ENCODE results near the gene XXYLT1.

XXYLT1 gene

GRCh38 chr3:195035345-195036202 is 235.4 kb downstream of the XXYLT1 start:
- no peaks in the 10 kb centered on the region for H3K27me3 ChIP-seq (ENCODE audit: insufficient read depth, low read depth, severe bottlenecking)
- DNase-seq, result peak; percentile 42
- no peaks in the 10 kb centered on the region for H3K9me3 ChIP-seq (ENCODE audit: severe bottlenecking)
- no peak overlapping the region for H3K4me3 ChIP-seq (ENCODE audit: low read depth, low read length)
- peak; percentile 57 for TF ChIP-seq CTCF (IDR thresholded peaks at IDR 0.05; ENCODE audit: low read depth, low read length)
- H3K36me3 ChIP-seq, result no peaks in the 10 kb centered on the region
- no peak overlapping the region for H3K27ac ChIP-seq

GRCh38 chr3:195034541-195034940 is 236.4 kb downstream of the XXYLT1 start:
- no peak for DNase-seq
- H3K36me3 ChIP-seq, result no peaks in the 10 kb centered on the region
- H3K27ac ChIP-seq, result no peak overlapping the region
- no peak for TF ChIP-seq CTCF (IDR thresholded peaks at IDR 0.05; ENCODE audit: low read depth, low read length)
- no peaks in the 10 kb centered on the region for H3K27me3 ChIP-seq (ENCODE audit: insufficient read depth, low read depth, severe bottlenecking)
- no peaks in the 10 kb centered on the region for H3K9me3 ChIP-seq (ENCODE audit: severe bottlenecking)
- H3K4me3 ChIP-seq (ENCODE audit: low read depth, low read length), result no peak overlapping the region

- no peaks in the 10 kb centered on the region for H3K36me3 ChIP-seq
- H3K27me3 ChIP-seq (ENCODE audit: insufficient read depth, low read depth, severe bottlenecking), result no peaks in the 10 kb centered on the region
- H3K4me3 ChIP-seq (ENCODE audit: low read depth, low read length), result no peak overlapping the region
- no peak for TF ChIP-seq CTCF (IDR thresholded peaks at IDR 0.05; ENCODE audit: low read depth, low read length)
- DNase-seq, result no peak
- no peaks in the 10 kb centered on the region for H3K9me3 ChIP-seq (ENCODE audit: severe bottlenecking)
- H3K27ac ChIP-seq, result no peak overlapping the region
Observed at GRCh38 chr3:195034101-195034500, 236.9 kb downstream of the XXYLT1 start.

- TF ChIP-seq CTCF (IDR thresholded peaks at IDR 0.05; ENCODE audit: low read depth, low read length), result no peak
Observed at GRCh38 chr3:195033531-195034091, 237.3 kb downstream of the XXYLT1 start.

GRCh38 chr3:195032955-195033354 is 238.0 kb downstream of the XXYLT1 start:
- no peaks in the 10 kb centered on the region for H3K27me3 ChIP-seq (ENCODE audit: insufficient read depth, low read depth, severe bottlenecking)
- no peak overlapping the region for H3K27ac ChIP-seq
- no peak for TF ChIP-seq CTCF (IDR thresholded peaks at IDR 0.05; ENCODE audit: low read depth, low read length)
- no peak for DNase-seq
- H3K9me3 ChIP-seq (ENCODE audit: severe bottlenecking), result no peaks in the 10 kb centered on the region
- H3K4me3 ChIP-seq (ENCODE audit: low read depth, low read length), result no peak overlapping the region
- H3K36me3 ChIP-seq, result no peaks in the 10 kb centered on the region

More at GRCh38 chr3:195033531-195034091, 237.3 kb downstream of the XXYLT1 start:
- no peaks in the 10 kb centered on the region for H3K9me3 ChIP-seq (ENCODE audit: severe bottlenecking)
- no peak overlapping the region for H3K4me3 ChIP-seq (ENCODE audit: low read depth, low read length)
- DNase-seq, result no peak
- no peaks in the 10 kb centered on the region for H3K36me3 ChIP-seq
- no peaks in the 10 kb centered on the region for H3K27me3 ChIP-seq (ENCODE audit: insufficient read depth, low read depth, severe bottlenecking)
- no peak overlapping the region for H3K27ac ChIP-seq
